ENCODE data around the gene IGSF23.

DNA sequence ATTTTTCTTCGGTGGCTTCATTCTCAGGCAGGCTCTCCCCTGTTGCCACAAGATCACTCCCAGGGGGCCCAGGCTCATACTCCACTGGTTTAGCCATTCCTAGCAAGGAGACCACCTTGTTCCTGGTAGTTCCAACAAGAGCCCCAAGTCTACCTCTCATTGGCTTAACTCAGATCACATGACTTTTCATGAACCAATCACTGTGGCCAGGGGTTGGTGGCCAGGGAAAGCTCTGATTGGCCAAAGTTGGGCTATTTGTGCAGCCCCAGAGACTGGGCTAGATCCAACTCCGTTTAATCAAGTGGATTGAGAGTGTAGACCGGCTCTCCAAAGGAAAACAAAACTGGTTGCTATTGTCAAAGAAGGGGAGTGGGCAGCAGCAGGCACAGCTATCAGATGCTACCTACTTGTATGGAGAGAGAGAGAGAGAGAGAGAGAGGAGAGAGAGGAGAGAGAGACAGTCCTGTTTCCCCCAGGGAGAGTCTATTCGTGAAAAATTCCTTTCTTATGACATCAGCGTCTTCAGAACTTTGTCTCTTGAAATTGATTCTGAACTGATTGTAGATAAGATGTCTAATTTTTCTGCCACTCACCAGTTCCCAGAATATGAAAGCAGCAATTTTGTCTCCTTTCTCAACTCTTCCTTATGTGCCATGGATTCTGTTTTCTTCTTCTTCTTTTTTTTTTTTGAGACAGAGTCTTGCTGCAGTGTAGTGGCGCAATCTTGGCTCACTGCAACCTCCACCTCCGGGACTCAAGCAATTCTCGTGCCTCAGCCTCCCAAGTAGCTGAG, 63.9 kb downstream of the IGSF23 start:
- no peak for TF ChIP-seq SNAI2 (CRISPR knock-in tag; IDR thresholded peaks at IDR 0.05)
- TF ChIP-seq ZNF70 (CRISPR knock-in tag; IDR thresholded peaks at IDR 0.05): no peak
- TF ChIP-seq RARB (CRISPR knock-in tag; IDR thresholded peaks at IDR 0.05): no peak
- TF ChIP-seq CSDC2 (CRISPR knock-in tag; IDR thresholded peaks at IDR 0.05): no peak

All from SK-N-SH treated with all-trans-retinoic acid at 6 μM for 48 hours (cell line).